HepG2 (cell line): Measurements from ENCODE around the gene GLIS1. TPM values are rescaled to one million over a fixed set of nuclear protein-coding genes. Genes with fewer than 3 reads are reported as not detected.

Source experiments
- ATAC-seq: fragments of 200-7000 bp; cut with Tn5 transposase; 3 replicates; pipeline ENCODE4 v1.9.1; 2020; ENCODE audit warnings: mild to moderate bottlenecking, moderate library complexity
- BruUV-seq: library from RNA; stranded (reverse); fragments of 400-500 nt; replicated peaks from 2 replicates; lab custom pipeline; 2021; lab: Mats Ljungman, UMichigan
- CTCF ChIA-PET: fragments of 300-600 bp; formaldehyde crosslinking; extraction: SDS; loops from one replicate; lab custom pipeline; 2021; ENCODE audit warnings: low total read pairs, inconsistent platforms, low intra/inter-chr PET ratio; lab: Yijun Ruan, JAX
- POLR2A ChIA-PET: fragments of 350-600 bp; sonication (Branson Sonifier 250); formaldehyde crosslinking; loops from one replicate; lab custom pipeline; 2020; ENCODE audit warnings: antibody characterized with exemption, inconsistent platforms; lab: Yijun Ruan, JAX
- DNase-seq: peaks from one replicate; pipeline ENCODE4 v3.0.0-alpha.2; 2015; ENCODE audit warnings: low spot score
- FAIRE-seq: peaks from 3 replicates; lab custom pipeline; 2011; peaks lifted over from hg19 to GRCh38; lab: Jason Lieb, UNC
- H2AFZ ChIP-seq: one replicate; pipeline ENCODE4 v1.6.1; 2011; ENCODE audit warnings: low read length, inconsistent platforms
- H3K27ac ChIP-seq: fragments of 300-600 bp; 3 replicates; pipeline ENCODE4 v1.8.0; 2011; ENCODE audit warnings: mixed run types, mild to moderate bottlenecking, mixed read lengths, low read length, inconsistent platforms; ENCODE audit not compliant: insufficient read depth; ENCODE audit errors: extremely low read length
- H3K27me3 ChIP-seq, 2 experiments: fragments of 200-600 bp in 1 of 2; 2 replicates in 1 of 2; 3 replicates in 1 of 2; pipeline versions ENCODE4 v1.6.0 to v1.8.0; 2011; ENCODE audit warnings: low read length in 2 of 2, mild to moderate bottlenecking in 2 of 2, moderate library complexity in 2 of 2, inconsistent platforms in 1 of 2; ENCODE audit not compliant: insufficient read depth in 2 of 2, control insufficient read depth in 1 of 2
- H3K36me3 ChIP-seq, 2 experiments: fragments of 200-600 bp in 1 of 2; replicated peaks in 1 of 2; 2 replicates in 1 of 2; 3 replicates in 1 of 2; pipeline versions ENCODE4 v1.5.1 to v1.8.0; 2011; ENCODE audit warnings: low read length in 2 of 2, inconsistent platforms in 1 of 2; ENCODE audit not compliant: insufficient read depth in 2 of 2, control insufficient read depth in 1 of 2
- H3K4me1 ChIP-seq: 2 replicates; pipeline ENCODE4 v1.5.1; 2012; ENCODE audit warnings: low read length, inconsistent platforms; ENCODE audit not compliant: insufficient read depth
- H3K4me2 ChIP-seq: 2 replicates; pipeline ENCODE4 v1.6.0; 2011; ENCODE audit warnings: low read depth, low read length, inconsistent platforms
- H3K4me3 ChIP-seq, 3 experiments: fragments of 200-600 bp in 1 of 3; sonication (generic), shearing (Covaris generic) in 1 of 3; replicated peaks in 1 of 3; 2 replicates each; pipeline ENCODE4 v1.5.1; 2011 to 2016; ENCODE audit warnings: low read length in 3 of 3, inconsistent platforms in 2 of 3, low read depth in 2 of 3, mild to moderate bottlenecking in 2 of 3, control low read depth in 1 of 3, mixed read lengths in 1 of 3; ENCODE audit not compliant: insufficient read depth in 1 of 3
- H3K79me2 ChIP-seq: one replicate; pipeline ENCODE4 v1.6.1; 2011; ENCODE audit warnings: low read length, inconsistent platforms; ENCODE audit not compliant: insufficient read depth
- H3K9ac ChIP-seq: 2 replicates; pipeline ENCODE4 v1.6.0; 2011; ENCODE audit warnings: mild to moderate bottlenecking, low read depth, low read length, inconsistent platforms; ENCODE audit not compliant: insufficient read depth
- H3K9me3 ChIP-seq: 2 replicates; pipeline ENCODE4 v1.5.1; 2012; ENCODE audit warnings: mild to moderate bottlenecking, low read length
- H4K20me1 ChIP-seq: 2 replicates; pipeline ENCODE4 v1.6.0; 2011; ENCODE audit warnings: inconsistent platforms, mild to moderate bottlenecking, low read length, moderate library complexity; ENCODE audit not compliant: insufficient read depth
- JUNB ChIP-seq: sonication (generic); formaldehyde crosslinking; IDR thresholded peaks from 2 replicates; pipeline ENCODE4 v1.8.0; 2022; ENCODE audit warnings: missing genetic modification reagents, mild to moderate bottlenecking, borderline replicate concordance
- PTBP1 ChIP-seq: fragments of 200-400 bp; formaldehyde crosslinking; IDR thresholded peaks from 2 replicates; pipeline ENCODE4 v1.6.1; 2018; ENCODE audit warnings: low read length, low read depth; ENCODE audit not compliant: poor library complexity, severe bottlenecking
- ZBTB21 ChIP-seq: sonication (generic); formaldehyde crosslinking; IDR thresholded peaks from 2 replicates; pipeline ENCODE4 v1.4.0; 2020; ENCODE audit warnings: missing genetic modification reagents
- ZNF350 ChIP-seq: sonication (generic); formaldehyde crosslinking; IDR thresholded peaks from 2 replicates; pipeline ENCODE4 v1.4.0; 2020; ENCODE audit warnings: mild to moderate bottlenecking, low read depth, missing genetic modification reagents, borderline replicate concordance
- ZNF468 ChIP-seq: sonication (generic); formaldehyde crosslinking; IDR thresholded peaks from 2 replicates; pipeline ENCODE4 v1.8.0; 2022; ENCODE audit warnings: mild to moderate bottlenecking, moderate library complexity, missing genetic modification reagents
- ZNF713 ChIP-seq: sonication (generic); formaldehyde crosslinking; IDR thresholded peaks from 2 replicates; pipeline ENCODE4 v1.4.0; 2020; ENCODE audit warnings: mild to moderate bottlenecking, missing genetic modification reagents
- WGBS: methylation state at CpG from one replicate; pipeline ENCODE4 v1.1.6; 2017; ENCODE audit warnings: low lambda C conversion rate; 5-methylcytosine and 5-hydroxymethylcytosine counted together
- in situ Hi-C: cut with HindIII; loops from 2 replicates; pipeline ENCODE4 v1.10.0; 2017; ENCODE audit warnings: low pct_unique_long_range_greater_than_20kb; ENCODE audit not compliant: extremely low pct_ligation_motif_present
- intact Hi-C: fragments of 100-400 bp; cut with micrococcal nuclease; formaldehyde crosslinking; loops from one replicate; pipeline ENCODE4 v1.10.0; 2022; ENCODE audit not compliant: unreplicated experiment
- polyA plus RNA-seq, 8 experiments: library from polyadenylated mRNA; depleted of rRNA in 3 of 8; stranded (reverse) in 7 of 8; unstranded in 1 of 8; fragments of >200 nt; fragmentation: Illumina TruSeq in 4 of 8; extraction: Trizol in 4 of 8; gene quantifications; 2 replicates each; pipeline versions ENCODE4 v1.2.1 to v1.2.3, GENCODE V29; 2011 to 2016; ENCODE audit warnings: low read depth in 4 of 8, missing spikeins in 1 of 8, mixed read lengths in 1 of 8; ENCODE audit not compliant: insufficient read depth in 1 of 8
- total RNA-seq, 5 experiments: library from RNA; depleted of rRNA; stranded (reverse); fragments of >200 nt; fragmentation: Illumina TruSeq; extraction: Trizol; gene quantifications; 2 replicates each; pipeline ENCODE4 v1.2.3, GENCODE V29; 2016; ENCODE audit warnings: low read depth in 1 of 5
- TF ChIP-seq, protein P1 (sequence below): fragments of 450-650 bp; IDR thresholded peaks from 2 replicates; pipeline ENCODE4 v1.6.1; 2016
- TF ChIP-seq, protein P2 (sequence below): sonication (generic); formaldehyde crosslinking; IDR thresholded peaks from 2 replicates; pipeline ENCODE4 v1.8.1; 2023; ENCODE audit warnings: mild to moderate bottlenecking, missing genetic modification reagents

The GLIS1 gene
- total and polyA plus RNA-seq, 2 of the 13 experiments (the other 11 are each of a cell fraction or from before 2014, with no cell fraction given), result 0.03 TPM; not detected in 1

GRCh38 chr1:53508056-53508990 lies 230.6 kb downstream of the GLIS1 start:
- H4K20me1 ChIP-seq, result no peaks in the 10 kb centered on the region
- H2AFZ ChIP-seq, result no peak overlapping the region
- no peak overlapping the region for H3K9ac ChIP-seq
- no peaks in the 10 kb centered on the region for H3K9me3 ChIP-seq
- in situ Hi-C loops (no loop called here), intact Hi-C loops (no loop called here)
- CTCF ChIA-PET, result no interaction called here
- FAIRE-seq, result no peak
- no peaks in the 10 kb centered on the region for H3K4me1 ChIP-seq
- ATAC-seq, result no peak
- 28% methylated on average over 11 of the region's 22 CpGs for WGBS
- H3K4me3 ChIP-seq, result no peak overlapping the region
- no peaks in the 10 kb centered on the region for H3K79me2 ChIP-seq
- H3K27ac ChIP-seq, result no peak overlapping the region
- H3K27me3 ChIP-seq, result peaks cover 17 to 75% of the 10 kb centered on the region in 2 experiments
- no TSS peak for BruUV-seq
- no peak overlapping the region for H3K4me2 ChIP-seq
- POLR2A ChIA-PET, result no interaction called here
- no peak for DNase-seq
- TF ChIP-seq, protein P1, sequence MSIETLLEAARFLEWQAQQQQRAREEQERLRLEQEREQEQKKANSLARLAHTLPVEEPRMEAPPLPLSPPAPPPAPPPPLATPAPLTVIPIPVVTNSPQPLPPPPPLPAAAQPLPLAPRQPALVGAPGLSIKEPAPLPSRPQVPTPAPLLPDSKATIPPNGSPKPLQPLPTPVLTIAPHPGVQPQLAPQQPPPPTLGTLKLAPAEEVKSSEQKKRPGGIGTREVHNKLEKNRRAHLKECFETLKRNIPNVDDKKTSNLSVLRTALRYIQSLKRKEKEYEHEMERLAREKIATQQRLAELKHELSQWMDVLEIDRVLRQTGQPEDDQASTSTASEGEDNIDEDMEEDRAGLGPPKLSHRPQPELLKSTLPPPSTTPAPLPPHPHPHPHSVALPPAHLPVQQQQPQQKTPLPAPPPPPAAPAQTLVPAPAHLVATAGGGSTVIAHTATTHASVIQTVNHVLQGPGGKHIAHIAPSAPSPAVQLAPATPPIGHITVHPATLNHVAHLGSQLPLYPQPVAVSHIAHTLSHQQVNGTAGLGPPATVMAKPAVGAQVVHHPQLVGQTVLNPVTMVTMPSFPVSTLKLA, result peak; percentile 45; the same call in 1 of the 2 replicates
- TF ChIP-seq JUNB (CRISPR knock-in tag), result no peak
- H3K36me3 ChIP-seq, result no peaks in the 10 kb centered on the region

DNA sequence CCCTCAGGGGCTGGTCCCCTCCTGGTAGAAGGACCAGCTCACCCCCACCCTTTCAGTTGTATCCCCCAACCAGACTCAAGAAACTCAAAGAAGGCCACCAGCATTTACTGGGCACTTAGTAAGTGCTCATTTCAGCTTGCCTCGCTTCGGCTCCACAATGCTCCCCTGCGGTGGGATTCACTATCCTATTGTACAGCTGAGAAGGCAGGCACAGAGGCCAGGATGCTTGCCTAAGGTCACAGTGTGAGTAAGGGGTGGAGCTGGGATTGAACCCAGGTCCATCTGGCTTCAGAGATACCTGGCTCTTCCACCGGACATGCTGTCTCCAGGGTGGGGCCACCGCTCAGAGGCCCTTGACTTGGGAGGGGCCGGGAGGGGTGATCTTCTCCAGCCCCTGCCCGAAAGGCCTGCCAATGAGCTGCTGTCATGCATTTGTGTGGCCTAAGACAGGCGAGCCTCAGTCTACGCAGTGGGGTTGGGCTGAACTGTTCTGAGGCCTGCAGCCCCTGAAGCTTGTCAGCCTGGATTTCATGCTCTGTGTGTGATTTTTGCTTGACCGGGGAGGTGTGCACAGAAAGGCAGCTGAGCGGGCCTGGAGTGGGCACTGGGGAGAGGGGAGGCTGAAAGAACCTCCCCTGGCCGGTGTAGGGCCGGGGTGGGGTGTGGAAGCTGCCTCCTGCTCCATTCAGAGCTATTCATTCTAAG lies 231.7 kb downstream of the GLIS1 start:
- FAIRE-seq (no peak), DNase-seq (no peak), ATAC-seq (no peak)
- intact Hi-C loops, result no loop called here
- TF ChIP-seq ZNF468, result no peak
- no peak for TF ChIP-seq ZBTB21 (CRISPR knock-in tag)
- no peak for TF ChIP-seq ZNF713 (CRISPR knock-in tag)
- TF ChIP-seq, protein P2, sequence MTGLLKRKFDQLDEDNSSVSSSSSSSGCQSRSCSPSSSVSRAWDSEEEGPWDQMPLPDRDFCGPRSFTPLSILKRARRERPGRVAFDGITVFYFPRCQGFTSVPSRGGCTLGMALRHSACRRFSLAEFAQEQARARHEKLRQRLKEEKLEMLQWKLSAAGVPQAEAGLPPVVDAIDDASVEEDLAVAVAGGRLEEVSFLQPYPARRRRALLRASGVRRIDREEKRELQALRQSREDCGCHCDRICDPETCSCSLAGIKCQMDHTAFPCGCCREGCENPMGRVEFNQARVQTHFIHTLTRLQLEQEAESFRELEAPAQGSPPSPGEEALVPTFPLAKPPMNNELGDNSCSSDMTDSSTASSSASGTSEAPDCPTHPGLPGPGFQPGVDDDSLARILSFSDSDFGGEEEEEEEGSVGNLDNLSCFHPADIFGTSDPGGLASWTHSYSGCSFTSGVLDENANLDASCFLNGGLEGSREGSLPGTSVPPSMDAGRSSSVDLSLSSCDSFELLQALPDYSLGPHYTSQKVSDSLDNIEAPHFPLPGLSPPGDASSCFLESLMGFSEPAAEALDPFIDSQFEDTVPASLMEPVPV (CRISPR knock-in tag), result no peak
- no peak for TF ChIP-seq ZNF350
- no peak for TF ChIP-seq PTBP1
- BruUV-seq, result no TSS peak
- in situ Hi-C loops, result no loop called here
- Histone ChIP-seq H3K27ac (no peak overlapping the region), H2AFZ (no peak overlapping the region), H3K36me3 (no peaks in the 10 kb centered on the region), H4K20me1 (no peaks in the 10 kb centered on the region), H3K79me2 (no peaks in the 10 kb centered on the region), H3K27me3 (peaks cover 17 to 74% of the 10 kb centered on the region in 2 experiments), H3K4me3 (no peak overlapping the region), H3K4me2 (no peak overlapping the region), H3K9me3 (no peaks in the 10 kb centered on the region), H3K4me1 (no peaks in the 10 kb centered on the region), H3K9ac (no peak overlapping the region)
- CTCF ChIA-PET, result no interaction called here
- POLR2A ChIA-PET, result no interaction called here
- WGBS, result 8% methylated on average over 5 of the region's 13 CpGs
